Spinal cord (tissue), 10 donors: ENCODE results near the gene PPP2R1B. TPM values are rescaled to one million over a fixed set of nuclear protein-coding genes. Genes with fewer than 3 reads are reported as not detected.
"Not testable (repeated sequence)": the region's sequence is repeated elsewhere in the genome, so short reads cannot be mapped to it uniquely, and the experiment has no call there.

Source experiments
- DNase-seq, 6 donors: peaks; one replicate each; pipeline versions ENCODE4 v3.0.0 to v3.0.0-alpha.2; 2013 to 2015; ENCODE audit warnings: low spot score in 6 of 6, low read depth in 4 of 6
- H3K27ac ChIP-seq: one replicate; pipeline ENCODE4 v1.5.1; 2013; ENCODE audit warnings: low read depth, low read length, control low read depth
- H3K27me3 ChIP-seq: one replicate; pipeline ENCODE4 v1.6.1; 2013; ENCODE audit warnings: low read length; ENCODE audit not compliant: control insufficient read depth, insufficient read depth
- H3K36me3 ChIP-seq: one replicate; pipeline ENCODE4 v1.6.1; 2013; ENCODE audit warnings: low read length; ENCODE audit not compliant: control insufficient read depth, insufficient read depth
- H3K4me1 ChIP-seq: one replicate; pipeline ENCODE4 v1.6.1; 2013; ENCODE audit warnings: low read length; ENCODE audit not compliant: control insufficient read depth, insufficient read depth
- H3K4me3 ChIP-seq: one replicate; pipeline ENCODE4 v1.5.1; 2013; ENCODE audit warnings: low read depth, low read length, control low read depth
- H3K9me3 ChIP-seq: one replicate; pipeline ENCODE4 v1.6.1; 2013; ENCODE audit warnings: low read length; ENCODE audit not compliant: control insufficient read depth, insufficient read depth
- WGBS: methylation state at CpG from one replicate; pipeline ENCODE4 v1.1.5; 2013; ENCODE audit warnings: missing lambda C conversion rate; ENCODE audit not compliant: insufficient coverage; 5-methylcytosine and 5-hydroxymethylcytosine counted together
- polyA plus RNA-seq, 2 donors: library from polyadenylated mRNA; unstranded; fragments of 120-200 nt; gene quantifications; one replicate each; pipeline ENCODE4 v1.2.1, GENCODE V29; 2013; ENCODE audit not compliant: insufficient read length in 2 of 2
- total RNA-seq, 2 donors: library from RNA; depleted of rRNA in 1 of 2; stranded (reverse); fragments of 120-200 nt in 1 of 2; fragments of >200 nt in 1 of 2; gene quantifications; one replicate each; pipeline versions ENCODE4 v1.2.3 to v1.2.4, GENCODE V29; 2013 to 2014
- donor health status: healthy.

The PPP2R1B gene
- total and polyA plus RNA-seq, 4 donors: 17.4 to 45.1 (median 23.1) TPM

DNA sequence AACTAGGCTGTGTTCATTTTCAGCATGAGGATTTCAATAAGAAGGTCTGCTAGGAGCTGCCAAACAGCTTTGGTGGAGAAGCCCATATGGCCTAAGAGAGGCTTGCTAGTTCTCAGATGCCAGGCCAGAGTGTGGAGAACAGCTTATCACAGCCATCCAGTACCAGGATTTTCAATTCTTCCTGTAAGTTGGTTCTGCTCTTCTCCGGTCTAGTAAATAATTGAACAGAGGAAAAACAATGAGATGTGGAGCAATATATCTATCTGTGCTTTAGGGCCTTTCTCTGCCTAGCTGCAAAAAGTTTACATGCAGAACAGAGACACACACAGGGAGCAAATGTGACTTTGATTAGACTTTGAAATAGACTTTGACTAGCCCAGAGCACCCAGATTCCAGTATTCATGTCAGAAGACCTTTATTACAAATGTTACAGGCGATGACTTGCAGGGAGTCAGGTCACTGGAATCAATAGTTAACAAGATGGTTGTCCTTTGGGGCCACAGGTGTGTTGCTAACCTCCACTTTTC is 19.8 kb upstream of the PPP2R1B start:
- H3K27ac ChIP-seq: no peak overlapping the region
- H3K4me1 ChIP-seq: no peaks in the 10 kb centered on the region
- no peaks in the 10 kb centered on the region for H3K9me3 ChIP-seq
- no CpG with 5 or more reads among the region's 2 CpGs for WGBS
- H3K4me3 ChIP-seq: no peak overlapping the region
- DNase-seq: no peak
- no peaks in the 10 kb centered on the region for H3K27me3 ChIP-seq
- H3K36me3 ChIP-seq: peaks cover 3% of the 10 kb centered on the region

DNA sequence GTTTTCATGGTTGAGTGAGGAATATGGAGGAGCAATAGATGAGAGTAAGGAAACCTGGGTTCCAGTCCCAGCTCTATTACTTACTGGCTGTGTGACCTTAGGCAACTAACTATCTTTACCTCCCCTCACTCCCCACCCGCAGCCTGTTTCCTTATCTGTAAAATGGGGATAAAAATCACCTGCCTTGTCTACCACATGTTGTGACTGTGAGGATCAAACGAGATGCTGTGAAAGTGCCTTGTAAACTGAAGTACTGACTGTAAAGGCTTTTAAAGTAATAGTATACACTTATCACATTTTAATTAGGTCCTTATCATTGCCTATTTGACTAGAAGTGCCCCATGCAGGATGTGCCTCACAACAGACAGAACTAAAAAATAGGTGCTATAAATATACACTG is 18.9 kb upstream of the PPP2R1B start:
- WGBS: no CpG with 5 or more reads among the region's 2 CpGs

DNA sequence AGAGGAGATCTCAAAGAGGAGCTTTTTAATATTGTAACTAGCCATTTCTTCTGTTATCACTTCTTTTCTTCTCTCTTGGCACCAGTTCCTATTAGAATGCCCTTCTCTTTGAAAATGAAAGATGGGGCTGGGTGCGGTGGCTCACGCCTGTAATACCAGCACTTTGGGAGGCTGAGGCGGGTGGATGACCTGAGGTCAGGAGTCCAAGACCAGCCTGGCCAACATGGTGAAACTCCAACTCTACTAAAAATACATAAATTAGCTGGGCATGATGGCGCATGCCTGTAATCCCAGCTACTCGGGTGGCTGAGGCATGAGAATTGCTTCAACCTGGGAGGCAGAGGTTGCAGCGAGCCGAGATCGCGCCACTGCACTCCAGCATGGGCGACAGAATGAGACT is 18.1 kb upstream of the PPP2R1B start:
- H3K4me3 ChIP-seq: not testable (repeated sequence)

More for the DNA sequence above, 18.9 kb upstream of the PPP2R1B start:
- Histone ChIP-seq H3K4me3 (no peak overlapping the region), H3K9me3 (no peaks in the 10 kb centered on the region), H3K4me1 (no peaks in the 10 kb centered on the region), H3K27me3 (no peaks in the 10 kb centered on the region), H3K27ac (no peak overlapping the region), H3K36me3 (peaks cover 3% of the 10 kb centered on the region)
- no peak for DNase-seq

GRCh38 chr11:111782109-111782741 is 16.0 kb upstream of the PPP2R1B start:
- no peaks in the 10 kb centered on the region for H3K27me3 ChIP-seq
- peak in 1 of 6 donors; percentile 14 for DNase-seq
- WGBS: 70% methylated on average over 2 of the region's 5 CpGs

More for the DNA sequence above, 18.1 kb upstream of the PPP2R1B start:
- not testable (repeated sequence) for H3K36me3 ChIP-seq, DNase-seq, H3K27me3 ChIP-seq, H3K9me3 ChIP-seq, H3K27ac ChIP-seq, H3K4me1 ChIP-seq
- 95% methylated on average over 2 of the region's 10 CpGs for WGBS

DNA sequence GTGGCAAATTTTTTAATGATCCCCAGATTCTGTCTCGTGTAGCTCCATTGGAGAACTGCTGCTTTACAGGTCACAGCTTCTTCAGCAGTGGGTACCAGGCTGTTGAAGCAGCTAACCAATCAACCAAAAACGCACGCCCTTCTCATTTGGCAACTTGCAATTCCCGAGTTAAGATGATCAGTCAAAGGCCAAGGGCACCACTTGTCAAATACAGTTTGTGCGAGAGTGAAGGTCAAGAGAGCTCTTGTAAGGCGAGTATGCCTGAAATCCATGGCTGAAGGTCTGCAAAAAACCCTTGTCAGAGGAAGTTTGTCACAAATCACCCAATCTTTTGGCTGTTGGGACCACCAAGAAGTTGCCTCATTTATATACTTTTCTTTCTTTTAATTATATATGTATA is 12.9 kb upstream of the PPP2R1B start:
- 95% methylated on average over 3 of the region's 6 CpGs for WGBS
- DNase-seq: no peak
- Histone ChIP-seq H3K4me3 (no peak overlapping the region), H3K9me3 (no peaks in the 10 kb centered on the region), H3K27ac (no peak overlapping the region), H3K4me1 (no peaks in the 10 kb centered on the region), H3K36me3 (peaks cover 3% of the 10 kb centered on the region), H3K27me3 (no peaks in the 10 kb centered on the region)

More at GRCh38 chr11:111782109-111782741, 16.0 kb upstream of the PPP2R1B start:
- Histone ChIP-seq H3K4me3 (no peak overlapping the region), H3K36me3 (peaks cover 3% of the 10 kb centered on the region), H3K27ac (no peak overlapping the region), H3K4me1 (no peaks in the 10 kb centered on the region), H3K9me3 (no peaks in the 10 kb centered on the region)

GRCh38 chr11:111778047-111778558 is 11.9 kb upstream of the PPP2R1B start:
- H3K9me3 ChIP-seq: no peaks in the 10 kb centered on the region
- H3K27ac ChIP-seq: no peak overlapping the region
- DNase-seq: no peak
- WGBS: no CpG with 5 or more reads among the region's 3 CpGs
- no peaks in the 10 kb centered on the region for H3K27me3 ChIP-seq
- no peaks in the 10 kb centered on the region for H3K36me3 ChIP-seq
- no peaks in the 10 kb centered on the region for H3K4me1 ChIP-seq
- H3K4me3 ChIP-seq: no peak overlapping the region

DNA sequence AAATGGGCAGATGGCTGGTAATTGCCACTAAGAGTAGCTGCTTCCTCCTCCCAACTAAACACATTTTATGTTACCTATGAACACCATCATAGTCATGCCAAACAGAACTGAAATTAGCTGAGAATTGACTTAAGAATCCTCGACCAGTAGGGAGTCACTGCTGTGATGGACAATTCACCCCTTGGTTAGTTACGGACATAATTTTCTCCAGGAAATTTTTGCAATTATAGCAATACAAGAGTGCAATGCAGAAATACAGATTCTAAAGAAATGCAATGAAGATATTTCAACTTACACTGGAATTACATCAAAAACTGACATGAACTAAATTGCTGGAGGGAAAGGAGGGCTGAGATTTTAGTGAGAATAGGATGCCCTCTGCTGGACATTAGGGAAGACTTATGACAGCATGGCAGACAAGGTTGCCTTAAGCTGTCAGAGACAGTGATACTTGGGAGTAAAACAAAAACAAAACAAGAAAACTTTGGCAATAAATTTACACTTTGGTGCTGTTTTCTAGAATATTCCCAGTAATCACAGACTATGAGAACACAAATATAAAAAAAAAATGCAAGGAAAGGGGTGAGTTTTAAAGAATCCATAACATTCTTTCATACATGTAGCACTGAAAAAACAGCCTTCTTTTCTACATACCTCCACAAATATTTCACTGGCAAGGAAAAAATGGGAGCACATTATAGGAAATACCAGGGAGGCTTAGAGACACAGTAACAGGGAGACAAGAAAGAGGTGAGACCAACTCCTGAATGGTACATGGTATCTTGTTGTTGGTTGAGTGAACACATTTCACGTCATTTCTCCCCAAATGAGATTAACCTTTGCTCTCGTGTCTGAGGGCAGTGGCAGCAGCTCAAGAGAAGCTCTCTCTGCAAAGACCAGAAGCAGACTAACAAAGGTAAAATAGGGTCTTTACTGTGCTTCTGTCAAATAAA is 11.2 kb upstream of the PPP2R1B start:
- no peaks in the 10 kb centered on the region for H3K27me3 ChIP-seq
- H3K9me3 ChIP-seq: no peaks in the 10 kb centered on the region
- peak in 5 of 6 donors; percentile 47 to 93 (median 54) for DNase-seq
- no peaks in the 10 kb centered on the region for H3K4me1 ChIP-seq
- peak overlapping the region; percentile 17 for H3K27ac ChIP-seq
- WGBS: 100% methylated on average over 1 of the region's 4 CpGs
- no peaks in the 10 kb centered on the region for H3K36me3 ChIP-seq
- no peak overlapping the region for H3K4me3 ChIP-seq

- 100% methylated on average over 4 of the region's 6 CpGs for WGBS
- peak overlapping the region; percentile 17 for H3K27ac ChIP-seq
- no peaks in the 10 kb centered on the region for H3K36me3 ChIP-seq
- H3K9me3 ChIP-seq: no peaks in the 10 kb centered on the region
- DNase-seq: no peak
- no peaks in the 10 kb centered on the region for H3K4me1 ChIP-seq
- no peaks in the 10 kb centered on the region for H3K27me3 ChIP-seq
- no peak overlapping the region for H3K4me3 ChIP-seq
Observed at GRCh38 chr11:111776398-111777093, 10.4 kb upstream of the PPP2R1B start.
